Upper lobe of left lung (tissue), 6 donors: ENCODE results near the gene ZNF600. TPM values are rescaled to one million over a fixed set of nuclear protein-coding genes. Genes with fewer than 3 reads are reported as not detected.
"Not testable (repeated sequence)": the region's sequence is repeated elsewhere in the genome, so short reads cannot be mapped to it uniquely, and the experiment has no call there.

Experiments used
- ATAC-seq, 2 donors: fragments of 200-7000 bp; cut with Tn5 transposase; one replicate each; pipeline ENCODE4 v1.9.1; 2022; ENCODE audit warnings: mild to moderate bottlenecking in 2 of 2, moderate library complexity in 2 of 2; ENCODE audit not compliant: low FRiP score in 2 of 2
- DNase-seq, 2 donors: peaks; one replicate each; pipeline ENCODE4 v3.0.0-alpha.2; 2019 to 2020
- H3K27ac ChIP-seq, 4 donors: fragments of 200-600 bp; sonication (generic); one replicate each; pipeline ENCODE4 v1.5.1; 2016 to 2019
- H3K27me3 ChIP-seq, 4 donors: fragments of 200-600 bp; sonication (generic); one replicate each; pipeline ENCODE4 v1.5.1; 2017 to 2019
- H3K36me3 ChIP-seq, 4 donors: fragments of 200-600 bp; sonication (generic); one replicate each; pipeline ENCODE4 v1.5.1; 2016 to 2019
- H3K4me1 ChIP-seq, 4 donors: fragments of 200-600 bp; sonication (generic); one replicate each; pipeline ENCODE4 v1.5.1; 2018 to 2019
- H3K4me3 ChIP-seq, 4 donors: fragments of 200-600 bp; sonication (generic); one replicate each; pipeline ENCODE4 v1.5.1; 2017 to 2019; ENCODE audit warnings: mild to moderate bottlenecking in 2 of 4, moderate library complexity in 1 of 4
- H3K9me3 ChIP-seq, 4 donors: fragments of 200-600 bp; sonication (generic); one replicate each; pipeline ENCODE4 v1.5.1; 2018 to 2019
- CTCF ChIP-seq, 6 experiments: fragments of 450-650 bp in 4 of 6; fragments of 200-600 bp in 2 of 6; sonication (generic) in 2 of 6; IDR thresholded peaks; one replicate each; pipeline ENCODE4 v1.5.1; 2016 to 2019; ENCODE audit warnings: antibody characterized with exemption in 6 of 6
- EP300 ChIP-seq, 4 donors: sonication (generic); formaldehyde crosslinking; IDR thresholded peaks; one replicate each; pipeline ENCODE4 v1.5.1; 2017; ENCODE audit warnings: antibody characterized with exemption in 4 of 4, control low read depth in 2 of 4
- POLR2A ChIP-seq, 4 donors: fragments of 450-650 bp; IDR thresholded peaks; one replicate each; pipeline ENCODE4 v1.5.1; 2016 to 2017; ENCODE audit warnings: antibody characterized with exemption in 4 of 4, mild to moderate bottlenecking in 2 of 4
- POLR2AphosphoS5 ChIP-seq, 2 donors: sonication (generic); formaldehyde crosslinking; IDR thresholded peaks; one replicate each; pipeline ENCODE4 v1.5.1; 2017; ENCODE audit warnings: antibody characterized with exemption in 2 of 2
- WGBS, 2 donors: methylation state at CpG; one replicate each; pipeline ENCODE4 v1.1.5; 2017 to 2018; 5-methylcytosine and 5-hydroxymethylcytosine counted together
- total RNA-seq, 6 donors: library from RNA; depleted of rRNA in 4 of 6; stranded (reverse); fragments of >200 nt in 4 of 6; gene quantifications; one replicate each; pipeline versions ENCODE4 v1.1.0 to v1.2.1, GENCODE V29; 2016 to 2021
- donor health status: DM: no; HTN: no; CAD: no; lungs with moderate emphysema.
- donor health status: DM: no; HTN: yes; CAD: no; lungs with severe emphysema.

Gene ZNF600
- total RNA-seq, 6 donors from 2014 or later, result 9.4 to 68.1 (median 11.1) TPM

DNA sequence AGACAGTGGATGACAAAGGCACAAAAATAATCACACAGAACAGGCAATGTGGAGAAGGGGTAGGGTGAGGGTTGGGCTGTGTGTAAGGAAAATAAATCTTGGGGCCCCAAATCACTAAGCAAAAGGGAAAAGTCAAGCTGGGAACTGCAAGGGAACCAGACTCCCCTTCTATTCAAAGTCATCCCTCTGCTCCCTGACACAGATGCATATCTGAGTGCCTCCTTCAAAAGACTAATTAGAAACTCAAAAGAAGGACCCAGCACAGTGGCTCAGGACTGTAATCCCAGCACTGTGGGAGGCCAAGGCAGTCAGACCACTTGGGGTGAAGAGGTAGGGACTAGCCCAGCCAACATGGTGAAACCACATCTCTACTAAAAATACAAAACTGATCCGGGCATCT lies 70.1 kb downstream of the ZNF600 start:
- Histone ChIP-seq H3K4me1 (no peaks in the 10 kb centered on the region), H3K36me3 (peaks cover 4 to 58% (median 32%) of the 10 kb centered on the region in 4 donors), H3K27me3 (no peaks in the 10 kb centered on the region), H3K27ac (no peak overlapping the region), H3K9me3 (peaks cover 0 to 10% (median 6%) of the 10 kb centered on the region in 4 donors), H3K4me3 (no peak overlapping the region)
- no peak for DNase-seq
- ATAC-seq, result no peak
- no peak for TF ChIP-seq POLR2AphosphoS5 (IDR thresholded peaks at IDR 0.05)
- TF ChIP-seq POLR2A (IDR thresholded peaks at IDR 0.05), result no peak
- TF ChIP-seq CTCF (IDR thresholded peaks at IDR 0.05), result no peak
- no peak for TF ChIP-seq EP300 (IDR thresholded peaks at IDR 0.05)
- 73 to 91% methylated on average over 1 of the region's 1 CpG for WGBS, 2 donors

DNA sequence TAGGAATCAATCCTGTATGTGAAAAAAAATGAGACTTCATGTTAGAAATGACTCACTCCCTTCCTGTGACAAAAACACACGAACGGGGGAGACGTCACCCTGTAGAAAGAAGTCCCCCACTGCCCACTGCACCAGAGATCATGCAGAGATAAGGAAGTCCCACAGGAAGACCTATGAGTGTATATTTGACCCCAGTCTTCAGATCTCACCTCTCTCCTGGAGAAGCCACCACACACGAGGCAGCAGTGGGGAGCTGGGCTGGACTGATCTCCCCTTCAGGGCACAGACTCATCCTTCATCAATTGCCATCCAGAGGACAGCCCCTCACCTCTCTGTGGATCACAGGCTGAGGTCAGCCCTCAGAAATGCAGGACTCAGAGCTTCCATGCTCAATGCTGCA lies 70.7 kb downstream of the ZNF600 start:
- H3K36me3 ChIP-seq, result peaks cover 4 to 57% (median 30%) of the 10 kb centered on the region in 4 donors

GRCh38 chr19:52715330-52715729 lies 71.3 kb downstream of the ZNF600 start:
- not testable (repeated sequence) for H3K4me1 ChIP-seq, H3K4me3 ChIP-seq, H3K27me3 ChIP-seq, ATAC-seq, H3K9me3 ChIP-seq, DNase-seq
- WGBS, 2 donors, result 89 to 92% methylated on average over 5 of the region's 5 CpGs
- Histone ChIP-seq H3K36me3 (peaks cover 4 to 57% (median 30%) of the 10 kb centered on the region in 4 donors), H3K27ac (peak overlapping the region in 1 of 4 donors; percentile 37)

More for the DNA sequence above, 70.7 kb downstream of the ZNF600 start:
- not testable (repeated sequence) for H3K4me3 ChIP-seq, DNase-seq, ATAC-seq, H3K27me3 ChIP-seq, H3K27ac ChIP-seq, H3K4me1 ChIP-seq, H3K9me3 ChIP-seq
- 24 to 54% methylated on average over 4 of the region's 4 CpGs for WGBS, 2 donors

Other genes with a start within 250 kb of the ZNF600 start
- 10 to 100 TPM in 5 of 6 donors, 1 to 10 TPM in 1; 6.8 to 25.3 (median 16.0) TPM for gene ZNF701, start 216.5 kb downstream of the ZNF600 start, total RNA-seq
- gene ZNF83, start 148.4 kb downstream of the ZNF600 start, total RNA-seq, result 100 to 1,000 TPM in 1 of 6 donors, 10 to 100 TPM in 5; 27.3 to 161 (median 45.5) TPM
- 10 to 100 TPM in 5 of 6 donors, 1 to 10 TPM in 1; 9.0 to 44.0 (median 20.1) TPM for gene ZNF611, start 51.7 kb downstream of the ZNF600 start, total RNA-seq
- gene ZNF28, start 34.8 kb upstream of the ZNF600 start, total RNA-seq, result 10 to 100 TPM in 5 of 6 donors, 1 to 10 TPM in 1; 9.3 to 21.1 (median 12.8) TPM
- 10 to 100 TPM in 5 of 6 donors, 1 to 10 TPM in 1; 7.3 to 37.7 (median 19.6) TPM for gene ZNF468, start 70.8 kb upstream of the ZNF600 start, total RNA-seq
- 10 to 100 TPM in 3 of 6 donors, 1 to 10 TPM in 3; 3.6 to 41.9 (median 10.1) TPM for gene ZNF320, start 110.8 kb upstream of the ZNF600 start, total RNA-seq
- 10 to 100 TPM in 2 of 6 donors, 1 to 10 TPM in 4; 3.2 to 13.6 (median 6.9) TPM for gene ZNF888, start 136.6 kb upstream of the ZNF600 start, total RNA-seq
- 10 to 100 TPM in 2 of 6 donors, 1 to 10 TPM in 4; 6.7 to 14.6 (median 8.8) TPM for gene ZNF816, start 176.1 kb upstream of the ZNF600 start, total RNA-seq
- gene ERVV-1, start 227.1 kb upstream of the ZNF600 start, total RNA-seq, result not detected